Femur (tissue), 1 donor: ENCODE data around the gene MACROH2A1.

ENCODE experiments used
- DNase-seq: peaks from one replicate; pipeline ENCODE4 v3.0.0-alpha.2; 2017

MACROH2A1 gene

GRCh38 chr5:135310328-135310989 lies 88.6 kb downstream of the MACROH2A1 start:
- no peak for DNase-seq

GRCh38 chr5:135309391-135310327 lies 89.4 kb downstream of the MACROH2A1 start:
- DNase-seq = no peak

GRCh38 chr5:135308752-135309151 lies 90.3 kb downstream of the MACROH2A1 start:
- DNase-seq = no peak

GRCh38 chr5:135308245-135308644 lies 90.8 kb downstream of the MACROH2A1 start:
- no peak for DNase-seq

GRCh38 chr5:135307143-135307903 lies 91.7 kb downstream of the MACROH2A1 start:
- DNase-seq = no peak

- DNase-seq = no peak
Observed at GRCh38 chr5:135306557-135306956, 92.5 kb downstream of the MACROH2A1 start.

GRCh38 chr5:135304352-135305221 lies 94.4 kb downstream of the MACROH2A1 start:
- peak; percentile 46 for DNase-seq

GRCh38 chr5:135303582-135304173 lies 95.4 kb downstream of the MACROH2A1 start:
- no peak for DNase-seq

GRCh38 chr5:135296900-135297816 lies 101.9 kb downstream of the MACROH2A1 start:
- DNase-seq = no peak

- DNase-seq = no peak
Observed at GRCh38 chr5:135295852-135296251, 103.2 kb downstream of the MACROH2A1 start.

GRCh38 chr5:135294793-135295192 lies 104.2 kb downstream of the MACROH2A1 start:
- DNase-seq = no peak

GRCh38 chr5:135289651-135290050 lies 109.4 kb downstream of the MACROH2A1 start:
- no peak for DNase-seq

- DNase-seq = no peak
Observed at GRCh38 chr5:135287551-135287950, 111.5 kb downstream of the MACROH2A1 start.
